PC-3 (cell line): ENCODE data around the gene PSME1. TPM values are rescaled to one million over a fixed set of nuclear protein-coding genes. Genes with fewer than 3 reads are reported as not detected.

Source experiments
- ATAC-seq: fragments of 200-7000 bp; cut with Tn5 transposase; 2 replicates; pipeline ENCODE4 v1.9.1; 2020; ENCODE audit warnings: mild to moderate bottlenecking, moderate library complexity
- BruUV-seq: library from RNA; stranded (reverse); fragments of 400-500 nt; replicated peaks from 2 replicates; lab custom pipeline; 2021; lab: Mats Ljungman, UMichigan
- CTCF ChIA-PET: fragments of 300-600 bp; sonication (Branson Sonifier 250); formaldehyde crosslinking; loops from one replicate; lab custom pipeline; 2022; ENCODE audit warnings: antibody characterized with exemption; lab: Charles Lee
- POLR2A ChIA-PET: fragments of 300-600 bp; sonication (Branson Sonifier 250); formaldehyde crosslinking; loops from one replicate; lab custom pipeline; 2022; ENCODE audit warnings: antibody characterized with exemption; ENCODE audit not compliant: unreplicated experiment; lab: Charles Lee
- DNase-seq: peaks from one replicate; pipeline ENCODE4 v3.0.0-alpha.2; 2015
- H2AFZ ChIP-seq: fragments of 300-600 bp; sonication (generic); 2 replicates; pipeline ENCODE4 v1.6.0; 2016; ENCODE audit warnings: antibody characterized with exemption, low read length
- H3F3A ChIP-seq: fragments of 300-600 bp; sonication (generic); one replicate; pipeline ENCODE4 v1.6.0; 2017; ENCODE audit warnings: antibody characterized with exemption, low read length, control low read depth, mild to moderate bottlenecking; ENCODE audit not compliant: unreplicated experiment
- H3K27ac ChIP-seq: fragments of 300-600 bp; sonication (generic); 2 replicates; pipeline ENCODE4 v1.5.1; 2016; ENCODE audit warnings: mild to moderate bottlenecking, low read length
- H3K27me3 ChIP-seq: fragments of 300-600 bp; sonication (generic); 2 replicates; pipeline ENCODE4 v1.6.1; 2016; ENCODE audit warnings: low read length, mixed read lengths
- H3K36me3 ChIP-seq: fragments of 300-600 bp; sonication (generic); 2 replicates; pipeline ENCODE4 v1.6.1; 2016; ENCODE audit warnings: low read depth, mixed run types, low read length, mixed read lengths
- H3K4me1 ChIP-seq: fragments of 300-600 bp; sonication (generic); 2 replicates; pipeline ENCODE4 v1.5.1; 2016; ENCODE audit warnings: low read length; ENCODE audit not compliant: insufficient read depth
- H3K4me2 ChIP-seq: fragments of 300-600 bp; sonication (generic); 2 replicates; pipeline ENCODE4 v1.6.0; 2016; ENCODE audit warnings: low read length
- H3K4me3 ChIP-seq: fragments of 300-600 bp; sonication (generic); 2 replicates; pipeline ENCODE4 v1.5.1; 2016; ENCODE audit warnings: mild to moderate bottlenecking, low read length, mixed read lengths
- H3K79me2 ChIP-seq: fragments of 300-600 bp; sonication (generic); 2 replicates; pipeline ENCODE4 v1.6.1; 2017; ENCODE audit warnings: low read length, mixed read lengths
- H3K9ac ChIP-seq: fragments of 300-600 bp; sonication (generic); 2 replicates; pipeline ENCODE4 v1.6.0; 2016; ENCODE audit warnings: mild to moderate bottlenecking, low read length
- H3K9me2 ChIP-seq: fragments of 300-600 bp; sonication (generic); replicated peaks from 2 replicates; pipeline ENCODE4 v1.6.1; 2016; ENCODE audit warnings: mixed run types, low read length, mixed read lengths
- H3K9me3 ChIP-seq: fragments of 300-600 bp; sonication (generic); 2 replicates; pipeline ENCODE4 v1.6.1; 2016; ENCODE audit warnings: low read length, mixed read lengths
- H4K20me1 ChIP-seq: fragments of 300-600 bp; sonication (generic); 2 replicates; pipeline ENCODE4 v1.6.1; 2016; ENCODE audit warnings: low read length, mixed read lengths
- CTCF ChIP-seq: fragments of 300-600 bp; sonication (generic); conservative IDR thresholded peaks from 2 replicates; pipeline ENCODE4 v1.5.1; 2017; ENCODE audit warnings: antibody characterized with exemption, low read depth, mild to moderate bottlenecking, low read length
- EZH2 ChIP-seq: fragments of 300-600 bp; sonication (generic); IDR thresholded peaks from one replicate; pipeline ENCODE4 v1.6.1; 2017; ENCODE audit warnings: antibody characterized with exemption, mild to moderate bottlenecking, low read length; ENCODE audit not compliant: unreplicated experiment
- EZH2phosphoT487 ChIP-seq: fragments of 300-600 bp; sonication (generic); IDR thresholded peaks from 2 replicates; pipeline ENCODE4 v1.6.1; 2018; ENCODE audit warnings: mild to moderate bottlenecking, antibody characterized with exemption, low read length, borderline replicate concordance
- intact Hi-C: fragments of 100-400 bp; cut with micrococcal nuclease; formaldehyde crosslinking; loops from 2 replicates; pipeline ENCODE4 v1.9.0; 2023
- total RNA-seq: library from RNA; depleted of rRNA; stranded (reverse); fragments of >200 nt; gene quantifications from 2 replicates; pipeline ENCODE4 v1.2.3, GENCODE V29; 2014

PSME1 gene
- total RNA-seq, 1 experiment from 2014 or later: 163 TPM

GRCh38 chr14:24184104-24184970, 48.3 kb downstream of the PSME1 start:
- TF ChIP-seq CTCF (no peak), EZH2 (no peak), EZH2phosphoT487 (no peak)
- CTCF ChIA-PET: no interaction called here
- no peaks in the 10 kb centered on the region for H3K27me3 ChIP-seq
- peaks cover 41% of the 10 kb centered on the region; the same call in 1 of the 2 replicates for H3K36me3 ChIP-seq
- intact Hi-C loops: no loop called here
- H4K20me1 ChIP-seq: no peaks in the 10 kb centered on the region
- no peak overlapping the region for H3K27ac ChIP-seq
- H3K4me3 ChIP-seq: no peak overlapping the region
- H3K4me2 ChIP-seq: no peak overlapping the region
- peaks cover 8% of the 10 kb centered on the region for H3K4me1 ChIP-seq
- BruUV-seq: no TSS peak
- no peaks in the 10 kb centered on the region for H3F3A ChIP-seq
- no peaks in the 10 kb centered on the region for H3K9me2 ChIP-seq
- ATAC-seq (no peak), DNase-seq (no peak)
- POLR2A ChIA-PET: no interaction called here
- no peaks in the 10 kb centered on the region for H3K9me3 ChIP-seq
- H3K9ac ChIP-seq: no peak overlapping the region
- H3K79me2 ChIP-seq: peaks cover 25% of the 10 kb centered on the region
- H2AFZ ChIP-seq: no peak overlapping the region

GRCh38 chr14:24185026-24185425, 49.0 kb downstream of the PSME1 start:
- Histone ChIP-seq H2AFZ (no peak overlapping the region), H4K20me1 (no peaks in the 10 kb centered on the region), H3K79me2 (peaks cover 25% of the 10 kb centered on the region), H3K27ac (no peak overlapping the region), H3F3A (no peaks in the 10 kb centered on the region), H3K4me2 (no peak overlapping the region), H3K9me2 (no peaks in the 10 kb centered on the region), H3K27me3 (no peaks in the 10 kb centered on the region), H3K36me3 (peaks cover 37% of the 10 kb centered on the region; the same call in 1 of the 2 replicates), H3K4me1 (peaks cover 8% of the 10 kb centered on the region), H3K9ac (no peak overlapping the region), H3K4me3 (no peak overlapping the region), H3K9me3 (no peaks in the 10 kb centered on the region)
- no peak for DNase-seq
- POLR2A ChIA-PET: no interaction called here
- BruUV-seq: no TSS peak
- no peak for ATAC-seq
- TF ChIP-seq EZH2phosphoT487 (no peak), EZH2 (no peak), CTCF (no peak)
- intact Hi-C loops: no loop called here
- CTCF ChIA-PET: no interaction called here

GRCh38 chr14:24185741-24186140, 49.7 kb downstream of the PSME1 start:
- no peaks in the 10 kb centered on the region for H3K9me3 ChIP-seq
- H3F3A ChIP-seq: no peaks in the 10 kb centered on the region
- no TSS peak for BruUV-seq
- POLR2A ChIA-PET: no interaction called here
- H3K4me3 ChIP-seq: no peak overlapping the region
- CTCF ChIA-PET: no interaction called here
- no peak overlapping the region for H3K9ac ChIP-seq
- H4K20me1 ChIP-seq: no peaks in the 10 kb centered on the region
- H3K9me2 ChIP-seq: no peaks in the 10 kb centered on the region
- no peak overlapping the region for H2AFZ ChIP-seq
- H3K79me2 ChIP-seq: peaks cover 25% of the 10 kb centered on the region
- intact Hi-C loops: no loop called here
- peaks cover 31% of the 10 kb centered on the region; the same call in 1 of the 2 replicates for H3K36me3 ChIP-seq
- H3K27ac ChIP-seq: no peak overlapping the region
- ATAC-seq: no peak
- H3K4me2 ChIP-seq: no peak overlapping the region
- no peak for DNase-seq
- no peaks in the 10 kb centered on the region for H3K27me3 ChIP-seq
- TF ChIP-seq EZH2 (no peak), EZH2phosphoT487 (no peak), CTCF (no peak)
- peaks cover 8% of the 10 kb centered on the region for H3K4me1 ChIP-seq
